KG1 (cell line): ENCODE measurements around the gene KDM8.
A peak's percentile ranks its signal among the peaks of the same experiment; 100 is the strongest.

Experiments used
- DNase-seq: peaks from one replicate; lab custom pipeline; 2025; lab: John Stamatoyannopoulos, UW

Gene KDM8

DNA sequence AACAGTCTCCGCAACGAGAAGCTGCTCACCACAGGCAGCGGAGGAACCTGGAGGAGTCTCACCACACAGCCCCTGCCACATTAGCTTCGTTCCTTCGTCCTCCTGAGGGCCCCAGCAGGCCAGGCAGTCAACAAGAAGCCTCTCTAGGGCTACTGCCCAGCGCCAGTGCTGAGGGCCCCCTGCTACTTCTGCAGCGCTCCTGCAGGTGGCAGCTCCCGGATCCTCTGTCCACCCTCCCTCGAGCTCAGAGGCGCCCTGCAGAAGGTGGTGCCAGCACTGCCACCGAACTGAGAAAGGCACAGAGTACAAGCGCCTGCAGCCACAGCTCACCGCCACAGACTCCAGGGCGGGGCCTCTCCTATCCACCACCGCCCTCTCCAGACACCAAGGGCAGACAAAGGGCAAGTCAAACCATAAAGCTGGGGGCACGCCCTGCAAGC lies 27.3 kb downstream of the KDM8 start:
- no peak for DNase-seq

DNA sequence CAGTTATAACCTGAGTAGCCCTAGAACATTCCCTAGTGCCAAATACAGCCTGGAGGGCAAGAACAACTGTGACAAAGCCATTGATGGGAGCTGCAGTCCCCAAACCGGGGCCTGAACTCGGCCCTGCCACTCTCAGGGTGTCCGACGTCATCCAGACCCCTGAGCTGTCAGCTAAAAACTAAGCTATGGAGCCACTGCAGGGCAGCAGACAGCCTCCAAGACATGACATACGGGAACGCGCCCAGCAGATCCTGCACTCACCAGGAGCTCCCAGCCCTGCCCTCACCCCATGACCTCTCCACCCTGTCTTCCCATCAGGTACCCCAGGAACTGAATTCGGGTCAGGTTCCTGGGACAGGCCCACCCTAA lies 28.4 kb downstream of the KDM8 start:
- no peak for DNase-seq

- no peak for DNase-seq
Measured at GRCh38 chr16:27232061-27232900, 29.0 kb downstream of the KDM8 start.

DNA sequence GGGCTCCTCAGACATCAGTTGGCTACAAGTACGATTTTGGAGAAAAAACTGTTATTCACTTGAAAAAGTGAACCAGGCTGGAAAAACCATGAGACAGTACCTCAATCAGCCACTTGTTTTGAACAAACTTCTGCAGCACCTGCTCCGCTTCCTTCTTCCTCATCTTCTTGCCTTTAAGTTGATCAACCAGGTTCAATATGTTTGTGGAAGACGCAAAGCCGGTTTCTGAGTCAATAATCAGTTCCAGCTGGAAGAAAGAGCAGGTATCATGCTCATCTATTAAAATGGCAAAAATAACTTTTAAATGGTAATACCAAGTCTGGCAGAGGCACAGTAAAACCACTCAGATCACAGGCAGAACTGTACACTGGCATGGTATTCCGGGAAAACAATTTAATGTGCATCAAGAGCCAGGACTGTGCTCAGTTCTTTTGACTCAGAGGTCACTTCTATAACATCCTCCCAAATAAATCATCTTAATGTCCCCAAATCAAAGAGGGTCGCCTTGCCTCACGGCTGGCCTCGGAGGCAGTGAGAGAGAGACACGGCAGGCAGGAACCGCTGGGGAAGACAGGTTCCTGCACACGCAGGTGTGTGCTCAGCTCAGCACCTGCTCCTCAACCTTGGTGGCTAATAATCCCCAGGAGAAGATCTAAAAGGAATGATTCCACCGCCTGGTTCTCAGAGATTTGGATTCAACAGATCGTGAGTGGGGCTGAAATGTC lies 29.7 kb downstream of the KDM8 start:
- no peak for DNase-seq

DNA sequence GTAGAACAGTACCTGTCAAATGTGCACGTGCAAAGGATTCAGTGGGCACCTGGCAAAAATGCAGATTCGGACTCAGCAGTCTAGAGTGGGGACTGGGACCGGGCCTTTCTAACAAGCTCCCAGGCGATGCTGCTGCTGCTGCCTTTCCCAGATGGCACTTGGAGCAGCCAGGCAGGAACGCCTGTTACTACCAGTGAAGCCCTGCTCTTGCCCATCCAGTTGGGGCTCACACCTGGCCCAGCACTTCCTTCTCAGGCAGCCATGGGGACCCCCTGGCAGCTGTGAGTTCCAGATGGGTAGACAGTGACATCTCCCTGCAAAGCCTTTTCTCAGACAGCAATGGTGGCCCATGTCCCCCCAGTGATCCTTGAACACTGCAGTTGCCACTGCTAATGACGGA lies 30.4 kb downstream of the KDM8 start:
- DNase-seq, result no peak

- no peak for DNase-seq
Measured at GRCh38 chr16:27234171-27234570, 30.8 kb downstream of the KDM8 start.

- DNase-seq, result no peak
Measured at GRCh38 chr16:27234603-27235002, 31.3 kb downstream of the KDM8 start.

DNA sequence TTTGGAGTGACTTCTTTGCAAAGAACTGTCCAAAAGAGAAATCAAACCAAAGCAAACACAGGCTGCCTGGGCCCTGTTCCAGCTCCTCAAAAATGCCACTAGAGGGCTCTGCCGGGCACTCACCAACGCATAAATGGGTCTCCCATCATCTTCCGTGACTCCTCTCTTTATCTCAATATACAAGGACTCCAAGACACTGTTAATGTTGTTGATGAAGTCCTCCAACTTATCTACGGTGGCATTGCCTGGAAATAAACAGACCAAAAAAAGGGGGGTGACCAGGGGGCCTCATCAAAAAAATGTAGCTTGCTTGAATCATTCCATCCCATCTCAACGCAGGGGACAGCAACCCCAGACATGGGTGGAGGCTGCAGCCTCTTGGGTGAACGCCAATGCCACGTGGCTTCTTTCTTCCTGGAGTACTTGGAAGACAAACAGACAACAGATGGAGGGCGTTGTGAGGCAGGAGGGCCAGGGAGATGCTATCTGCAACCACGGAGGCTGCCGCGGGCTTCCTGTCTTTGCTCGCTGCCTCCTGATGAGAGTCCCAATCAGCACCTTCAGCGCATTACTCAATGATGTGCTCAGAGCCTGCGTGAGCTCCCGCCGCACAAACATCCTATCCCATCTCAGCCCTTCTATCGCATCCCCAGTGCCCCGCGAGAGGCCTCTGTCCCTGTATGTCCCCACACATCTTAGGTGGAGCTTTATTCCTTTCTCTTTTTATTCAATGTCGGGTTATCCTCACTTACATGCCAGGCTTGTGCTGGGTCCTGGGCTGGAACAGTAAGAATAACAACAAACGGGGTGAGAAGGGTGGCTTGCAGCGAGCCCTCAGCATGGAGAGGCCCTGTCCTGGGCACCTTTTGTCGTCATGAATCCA lies 32.0 kb downstream of the KDM8 start:
- peak; percentile 80 for DNase-seq

- DNase-seq, result no peak
Measured at GRCh38 chr16:27235938-27236245, 32.6 kb downstream of the KDM8 start.

GRCh38 chr16:27236635-27237218 lies 33.4 kb downstream of the KDM8 start:
- no peak for DNase-seq

DNA sequence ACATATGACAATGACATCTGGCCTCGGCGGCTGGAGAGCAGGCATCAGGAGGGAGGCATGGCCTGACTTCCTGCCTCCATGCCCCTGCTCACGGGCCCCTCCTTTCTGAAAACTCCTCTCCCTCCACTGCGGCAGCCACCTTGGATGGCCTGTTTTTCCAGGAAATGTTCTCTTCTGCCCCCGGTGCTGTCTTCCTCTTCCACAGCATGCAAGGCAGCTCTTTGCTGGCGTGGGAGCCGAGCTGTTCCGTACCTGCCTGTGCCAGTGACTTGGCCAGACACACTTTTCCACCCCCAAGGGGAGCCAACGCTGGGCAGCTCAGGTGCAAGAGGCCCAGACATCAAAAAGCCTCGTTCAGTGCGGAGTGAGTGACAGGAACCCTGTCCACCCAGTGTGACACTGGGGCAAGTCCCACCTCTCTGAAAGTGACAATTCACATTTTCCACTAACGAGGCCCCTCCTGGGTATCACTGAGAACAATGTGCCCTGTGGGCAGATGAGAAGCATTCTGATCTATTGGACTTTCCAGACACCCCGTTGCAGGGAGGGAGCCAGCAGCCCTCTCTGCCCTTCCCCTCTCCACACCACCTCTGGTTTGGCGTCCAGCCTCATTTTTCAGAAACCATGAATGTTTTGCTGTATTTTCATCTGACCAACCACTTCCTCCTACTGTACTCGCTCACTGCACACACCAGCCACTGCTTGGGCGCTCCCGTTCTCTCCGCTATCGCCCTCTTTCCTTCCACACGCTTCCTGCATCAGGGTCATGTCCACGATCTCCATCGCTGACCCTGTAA lies 34.1 kb downstream of the KDM8 start:
- peak; percentile 90 for DNase-seq

- peak; percentile 90 for DNase-seq
Measured at GRCh38 chr16:27238016-27238587, 34.8 kb downstream of the KDM8 start.

- DNase-seq, result no peak
Measured at GRCh38 chr16:27238591-27238990, 35.3 kb downstream of the KDM8 start.

- DNase-seq, result no peak
Measured at GRCh38 chr16:27239026-27239425, 35.7 kb downstream of the KDM8 start.

- no peak for DNase-seq
Measured at GRCh38 chr16:27239906-27240655, 36.8 kb downstream of the KDM8 start.

- DNase-seq, result no peak
Measured at GRCh38 chr16:27240948-27241531, 37.7 kb downstream of the KDM8 start.

GRCh38 chr16:27241658-27242057 lies 38.3 kb downstream of the KDM8 start:
- DNase-seq, result no peak

DNA sequence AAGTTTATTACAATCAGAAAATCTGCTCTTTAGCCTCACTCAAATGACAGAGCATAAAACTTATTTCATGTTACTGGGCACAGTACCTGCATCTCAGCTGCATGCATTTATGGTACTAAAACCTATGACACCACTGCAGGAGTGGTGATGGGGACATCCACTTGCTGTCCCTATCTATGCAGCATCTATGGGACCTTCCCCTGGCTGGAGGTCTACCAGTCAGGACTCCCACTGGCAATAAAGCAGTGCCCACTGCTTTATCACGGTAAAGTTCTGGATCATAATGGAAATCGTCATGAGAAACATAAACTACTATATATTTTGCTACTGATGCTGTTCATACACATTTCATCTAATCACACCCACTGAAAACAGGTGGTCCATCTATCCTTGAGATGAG lies 39.1 kb downstream of the KDM8 start:
- DNase-seq, result no peak

GRCh38 chr16:27242868-27243590 lies 39.7 kb downstream of the KDM8 start:
- DNase-seq, result peak; percentile 45
